ENCODE results near the gene DHRS2.

The DHRS2 gene

GRCh38 chr14:23612802-23613201 lies 23.4 kb upstream of the DHRS2 start:
- DNase-seq (ENCODE audit: low read depth): no peak

- no peak for DNase-seq (ENCODE audit: low read depth)
Observed at GRCh38 chr14:23613242-23614070, 22.7 kb upstream of the DHRS2 start.

- no peak for DNase-seq (ENCODE audit: low read depth)
Observed at GRCh38 chr14:23614395-23614828, 21.8 kb upstream of the DHRS2 start.

GRCh38 chr14:23615856-23616255 lies 20.3 kb upstream of the DHRS2 start:
- no peak for DNase-seq (ENCODE audit: low read depth)

GRCh38 chr14:23617539-23617938 lies 18.6 kb upstream of the DHRS2 start:
- DNase-seq (ENCODE audit: low read depth): no peak

GRCh38 chr14:23618415-23618988 lies 17.7 kb upstream of the DHRS2 start:
- DNase-seq (ENCODE audit: low read depth): no peak

- DNase-seq (ENCODE audit: low read depth): no peak
Observed at GRCh38 chr14:23620177-23620702, 15.9 kb upstream of the DHRS2 start.

- no peak for DNase-seq (ENCODE audit: low read depth)
Observed at GRCh38 chr14:23621204-23621931, 14.8 kb upstream of the DHRS2 start.

GRCh38 chr14:23621932-23622730 lies 14.0 kb upstream of the DHRS2 start:
- no peak for DNase-seq (ENCODE audit: low read depth)

- no peak for DNase-seq (ENCODE audit: low read depth)
Observed at GRCh38 chr14:23622990-23623389, 13.2 kb upstream of the DHRS2 start.

- no peak for DNase-seq (ENCODE audit: low read depth)
Observed at GRCh38 chr14:23623962-23624361, 12.2 kb upstream of the DHRS2 start.

GRCh38 chr14:23624830-23625404 lies 11.2 kb upstream of the DHRS2 start:
- DNase-seq (ENCODE audit: low read depth): no peak

GRCh38 chr14:23626946-23627345 lies 9.2 kb upstream of the DHRS2 start:
- DNase-seq (ENCODE audit: low read depth): no peak

- no peak for DNase-seq (ENCODE audit: low read depth)
Observed at GRCh38 chr14:23627961-23628360, 8.2 kb upstream of the DHRS2 start.

GRCh38 chr14:23629204-23629603 lies 7.0 kb upstream of the DHRS2 start:
- no peak for DNase-seq (ENCODE audit: low read depth)

GRCh38 chr14:23629832-23630396 lies 6.2 kb upstream of the DHRS2 start:
- DNase-seq (ENCODE audit: low read depth): no peak

GRCh38 chr14:23630687-23631086 lies 5.5 kb upstream of the DHRS2 start:
- DNase-seq (ENCODE audit: low read depth): no peak

GRCh38 chr14:23631234-23631633 lies 4.9 kb upstream of the DHRS2 start:
- DNase-seq (ENCODE audit: low read depth): no peak

- no peak for DNase-seq (ENCODE audit: low read depth)
Observed at GRCh38 chr14:23631702-23632460, 4.3 kb upstream of the DHRS2 start.

GRCh38 chr14:23632461-23633159 lies 3.6 kb upstream of the DHRS2 start:
- no peak for DNase-seq (ENCODE audit: low read depth)

Measured in GM04503 (cell line).